Inflammatory macrophage treated with lipopolysaccharide for 1 hour (primary cell): ENCODE results near the gene UNC13C.

Experiments
- DNase-seq, 2 donors: peaks; one replicate each; pipeline ENCODE4 v3.0.0-alpha.2; 2020 to 2022

Gene UNC13C

GRCh38 chr15:54026258-54026657 is 48.0 kb downstream of the UNC13C start:
- DNase-seq = no peak

GRCh38 chr15:54026891-54027290 is 48.6 kb downstream of the UNC13C start:
- no peak for DNase-seq

GRCh38 chr15:54029081-54029480 is 50.8 kb downstream of the UNC13C start:
- no peak for DNase-seq

- no peak for DNase-seq
These were observed 53.8 kb downstream of the UNC13C start for GRCh38 chr15:54032066-54032465.

- no peak for DNase-seq
These were observed 55.2 kb downstream of the UNC13C start for GRCh38 chr15:54033356-54033860.

- no peak for DNase-seq
These were observed 55.7 kb downstream of the UNC13C start for GRCh38 chr15:54033869-54034458.

- no peak for DNase-seq
These were observed 57.4 kb downstream of the UNC13C start for GRCh38 chr15:54035616-54036015.

- no peak for DNase-seq
These were observed 67.2 kb downstream of the UNC13C start for GRCh38 chr15:54045397-54045796.

- no peak for DNase-seq
These were observed 67.9 kb downstream of the UNC13C start for GRCh38 chr15:54046093-54046492.

- no peak for DNase-seq
These were observed 86.1 kb downstream of the UNC13C start for GRCh38 chr15:54064365-54064764.

- DNase-seq = no peak
These were observed 88.2 kb downstream of the UNC13C start for GRCh38 chr15:54066403-54066802.

GRCh38 chr15:54082836-54083492 is 104.7 kb downstream of the UNC13C start:
- peak in 1 of 2 donors; percentile 53 for DNase-seq

GRCh38 chr15:54083501-54083900 is 105.3 kb downstream of the UNC13C start:
- no peak for DNase-seq

GRCh38 chr15:54083991-54084390 is 105.8 kb downstream of the UNC13C start:
- DNase-seq = no peak

- DNase-seq = no peak
These were observed 110.6 kb downstream of the UNC13C start for GRCh38 chr15:54088837-54089236.

GRCh38 chr15:54089776-54090175 is 111.5 kb downstream of the UNC13C start:
- DNase-seq = no peak

- DNase-seq = no peak
These were observed 113.4 kb downstream of the UNC13C start for GRCh38 chr15:54091651-54092050.

- no peak for DNase-seq
These were observed 116.4 kb downstream of the UNC13C start for GRCh38 chr15:54094661-54095060.

- DNase-seq = no peak
These were observed 118.8 kb downstream of the UNC13C start for GRCh38 chr15:54097019-54097418.

GRCh38 chr15:54099010-54099409 is 120.8 kb downstream of the UNC13C start:
- DNase-seq = no peak

GRCh38 chr15:54101664-54102270 is 123.5 kb downstream of the UNC13C start:
- DNase-seq = no peak

- no peak for DNase-seq
These were observed 124.5 kb downstream of the UNC13C start for GRCh38 chr15:54102704-54103103.

GRCh38 chr15:54109014-54109413 is 130.8 kb downstream of the UNC13C start:
- DNase-seq = no peak

- DNase-seq = peak; percentile 43 to 47
These were observed 140.8 kb downstream of the UNC13C start for GRCh38 chr15:54119051-54119450.
